ENCODE data around the gene KRTAP4-5.
"Not testable (repeated sequence)": the region's sequence is repeated elsewhere in the genome, so short reads cannot be mapped to it uniquely, and the experiment has no call there.

KRTAP4-5 gene

GRCh38 chr17:41140360-41141131 is 9.1 kb downstream of the KRTAP4-5 start, which contains the start of gene KRTAP4-6:
Gene KRTAP4-6 (minus strand): TSS chr17:41140544. CDS start chr17:41140487, 57 bp downstream.
- Histone ChIP-seq H3K4me2 (ENCODE audit: low read length) (no peak within 1 kb of the TSS), H3K79me2 (ENCODE audit: low read length) (no peaks in the 10 kb centered on the region), H3K27ac (ENCODE audit: low read length) (no peak within 1 kb of the TSS), H3K4me3 (ENCODE audit: low read length) (no peak within 1 kb of the TSS), H3K36me3 (replicated peaks; ENCODE audit: low read depth, low read length) (no peaks in the 10 kb centered on the region), H3K9me3 (ENCODE audit: insufficient read depth, low read length) (no peaks in the 10 kb centered on the region), H2AFZ (ENCODE audit: low read depth, low read length) (no peak within 1 kb of the TSS), H3K9ac (ENCODE audit: low read length) (no peak within 1 kb of the TSS), H3K27me3 (ENCODE audit: low read depth, low read length) (no peaks in the 10 kb centered on the region), H4K20me1 (ENCODE audit: insufficient read depth, low read length) (no peaks in the 10 kb centered on the region), H3K4me1 (ENCODE audit: low read length) (no peaks in the 10 kb centered on the region)
- TF ChIP-seq CTCF (IDR thresholded peaks at IDR 0.05; ENCODE audit: low read depth, low read length) (no peak), EZH2phosphoT487 (IDR thresholded peaks at IDR 0.05; ENCODE audit: low read depth) (no peak)

- not testable (repeated sequence) for H3K4me3 ChIP-seq (ENCODE audit: low read length); H3K9ac ChIP-seq (ENCODE audit: low read length); H3K9me3 ChIP-seq (ENCODE audit: insufficient read depth, low read length); H3K36me3 ChIP-seq (replicated peaks; ENCODE audit: low read depth, low read length); H3K79me2 ChIP-seq (ENCODE audit: low read length); H2AFZ ChIP-seq (ENCODE audit: low read depth, low read length); H3K27me3 ChIP-seq (ENCODE audit: low read depth, low read length); H4K20me1 ChIP-seq (ENCODE audit: insufficient read depth, low read length); H3K4me1 ChIP-seq (ENCODE audit: low read length); H3K27ac ChIP-seq (ENCODE audit: low read length); H3K4me2 ChIP-seq (ENCODE audit: low read length)
These were observed 9.8 kb downstream of the KRTAP4-5 start for GRCh38 chr17:41139865-41140264.

- TF ChIP-seq EZH2phosphoT487 (IDR thresholded peaks at IDR 0.05; ENCODE audit: low read depth) (no peak), CTCF (IDR thresholded peaks at IDR 0.05; ENCODE audit: low read depth, low read length) (no peak)
- no peak overlapping the region for H3K27ac ChIP-seq (ENCODE audit: low read length)
These were observed 15.5 kb downstream of the KRTAP4-5 start for GRCh38 chr17:41133880-41134735.

GRCh38 chr17:41131979-41132378 is 17.6 kb downstream of the KRTAP4-5 start:
- no peak for TF ChIP-seq EZH2phosphoT487 (IDR thresholded peaks at IDR 0.05; ENCODE audit: low read depth)
- no peak for TF ChIP-seq CTCF (IDR thresholded peaks at IDR 0.05; ENCODE audit: low read depth, low read length)
- Histone ChIP-seq H3K9me3 (ENCODE audit: insufficient read depth, low read length) (no peaks in the 10 kb centered on the region), H2AFZ (ENCODE audit: low read depth, low read length) (no peak overlapping the region), H3K9ac (ENCODE audit: low read length) (no peak overlapping the region), H3K79me2 (ENCODE audit: low read length) (no peaks in the 10 kb centered on the region), H3K4me2 (ENCODE audit: low read length) (no peak overlapping the region), H3K27me3 (ENCODE audit: low read depth, low read length) (peaks cover 15% of the 10 kb centered on the region), H4K20me1 (ENCODE audit: insufficient read depth, low read length) (no peaks in the 10 kb centered on the region), H3K4me3 (ENCODE audit: low read length) (no peak overlapping the region), H3K27ac (ENCODE audit: low read length) (no peak overlapping the region), H3K36me3 (replicated peaks; ENCODE audit: low read depth, low read length) (no peaks in the 10 kb centered on the region), H3K4me1 (ENCODE audit: low read length) (no peaks in the 10 kb centered on the region)

More at GRCh38 chr17:41133880-41134735, 15.5 kb downstream of the KRTAP4-5 start:
- Histone ChIP-seq H3K4me1 (ENCODE audit: low read length) (no peaks in the 10 kb centered on the region), H3K27me3 (ENCODE audit: low read depth, low read length) (peaks cover 15% of the 10 kb centered on the region), H3K9ac (ENCODE audit: low read length) (no peak overlapping the region), H3K4me2 (ENCODE audit: low read length) (no peak overlapping the region), H3K36me3 (replicated peaks; ENCODE audit: low read depth, low read length) (no peaks in the 10 kb centered on the region), H2AFZ (ENCODE audit: low read depth, low read length) (no peak overlapping the region), H3K9me3 (ENCODE audit: insufficient read depth, low read length) (no peaks in the 10 kb centered on the region), H3K4me3 (ENCODE audit: low read length) (no peak overlapping the region), H4K20me1 (ENCODE audit: insufficient read depth, low read length) (no peaks in the 10 kb centered on the region), H3K79me2 (ENCODE audit: low read length) (no peaks in the 10 kb centered on the region)
